Cardiac muscle cell (in vitro differentiated cells and primary cell): Measurements from ENCODE around the gene AMPD3. TPM values are rescaled to one million over a fixed set of nuclear protein-coding genes. Genes with fewer than 3 reads are reported as not detected.
A peak's percentile ranks its signal among the peaks of the same experiment; 100 is the strongest.

Experiments used
- DNase-seq, 2 donors: peaks; one replicate each; pipeline versions ENCODE4 v3.0.0 to v3.0.0-alpha.2; 2010 to 2017; ENCODE audit warnings: low read depth in 1 of 2, low spot score in 1 of 2
- H3K27ac ChIP-seq: fragments of 200-600 bp; sonication (generic); 2 replicates; pipeline ENCODE4 v1.5.1; 2016
- H3K27me3 ChIP-seq: fragments of 200-600 bp; sonication (generic); 2 replicates; pipeline ENCODE4 v1.6.0; 2016; ENCODE audit warnings: control low read depth
- H3K36me3 ChIP-seq: fragments of 200-600 bp; sonication (generic); 2 replicates; pipeline ENCODE4 v1.5.1; 2016; ENCODE audit warnings: control low read depth
- H3K4me1 ChIP-seq: fragments of 200-600 bp; sonication (generic); 2 replicates; pipeline ENCODE4 v1.8.1; 2017; ENCODE audit warnings: low read depth, mild to moderate bottlenecking, mixed run types
- H3K4me3 ChIP-seq: fragments of 200-600 bp; sonication (generic); 2 replicates; pipeline ENCODE4 v1.5.1; 2016; ENCODE audit warnings: mild to moderate bottlenecking
- H3K9me3 ChIP-seq: fragments of 200-600 bp; sonication (generic); 2 replicates; pipeline ENCODE4 v1.5.1; 2017; ENCODE audit warnings: low read depth, mild to moderate bottlenecking, control low read depth
- polyA plus RNA-seq: library from polyadenylated mRNA; unstranded; fragments of >200 nt; fragmentation: Nextera tagmentation; extraction: Ambion mirVana; gene quantifications from 2 replicates; pipeline ENCODE4 v1.2.1, GENCODE V29; 2016
- total RNA-seq: library from RNA; depleted of rRNA; stranded (reverse); fragments of >200 nt; gene quantifications from 2 replicates; pipeline ENCODE4 v1.2.3, GENCODE V29; 2016
- TF ChIP-seq, protein P1 (sequence below): IDR thresholded peaks from 2 replicates; pipeline ENCODE4 v1.5.1; 2012; ENCODE audit warnings: low read depth, mild to moderate bottlenecking, low read length

Gene AMPD3
- total and polyA plus RNA-seq, 2 experiments from 2014 or later, result 2.9 to 3.3 TPM

DNA sequence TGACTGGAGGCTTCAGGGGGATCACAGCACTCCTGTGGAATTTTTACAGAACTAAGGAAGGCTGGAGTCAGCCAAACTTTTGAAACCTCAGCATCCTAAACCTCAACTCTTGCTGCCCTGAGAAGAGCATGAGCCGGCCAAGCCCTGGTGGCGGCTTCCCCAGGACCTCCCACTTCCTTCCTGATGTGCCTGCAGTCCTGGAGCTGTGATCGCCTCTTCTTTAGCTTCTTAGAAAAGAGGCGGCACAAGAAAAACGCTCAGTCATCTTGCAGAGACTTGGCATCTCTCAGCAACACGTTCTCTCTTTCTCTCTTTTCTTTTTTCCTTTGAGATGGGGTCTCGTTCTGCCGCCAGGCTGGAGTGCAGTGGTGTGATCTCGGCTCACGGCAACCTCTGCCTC, 40.4 kb upstream of the AMPD3 start:
- H3K27me3 ChIP-seq, result peaks cover 44% of the 10 kb centered on the region
- H3K4me1 ChIP-seq, result no peaks in the 10 kb centered on the region
- no peaks in the 10 kb centered on the region for H3K9me3 ChIP-seq
- H3K27ac ChIP-seq, result no peak overlapping the region
- no peaks in the 10 kb centered on the region for H3K36me3 ChIP-seq
- H3K4me3 ChIP-seq, result no peak overlapping the region
- TF ChIP-seq, protein P1, sequence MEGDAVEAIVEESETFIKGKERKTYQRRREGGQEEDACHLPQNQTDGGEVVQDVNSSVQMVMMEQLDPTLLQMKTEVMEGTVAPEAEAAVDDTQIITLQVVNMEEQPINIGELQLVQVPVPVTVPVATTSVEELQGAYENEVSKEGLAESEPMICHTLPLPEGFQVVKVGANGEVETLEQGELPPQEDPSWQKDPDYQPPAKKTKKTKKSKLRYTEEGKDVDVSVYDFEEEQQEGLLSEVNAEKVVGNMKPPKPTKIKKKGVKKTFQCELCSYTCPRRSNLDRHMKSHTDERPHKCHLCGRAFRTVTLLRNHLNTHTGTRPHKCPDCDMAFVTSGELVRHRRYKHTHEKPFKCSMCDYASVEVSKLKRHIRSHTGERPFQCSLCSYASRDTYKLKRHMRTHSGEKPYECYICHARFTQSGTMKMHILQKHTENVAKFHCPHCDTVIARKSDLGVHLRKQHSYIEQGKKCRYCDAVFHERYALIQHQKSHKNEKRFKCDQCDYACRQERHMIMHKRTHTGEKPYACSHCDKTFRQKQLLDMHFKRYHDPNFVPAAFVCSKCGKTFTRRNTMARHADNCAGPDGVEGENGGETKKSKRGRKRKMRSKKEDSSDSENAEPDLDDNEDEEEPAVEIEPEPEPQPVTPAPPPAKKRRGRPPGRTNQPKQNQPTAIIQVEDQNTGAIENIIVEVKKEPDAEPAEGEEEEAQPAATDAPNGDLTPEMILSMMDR, result no peak
- peak in 1 of 2 donors; percentile 83 for DNase-seq

DNA sequence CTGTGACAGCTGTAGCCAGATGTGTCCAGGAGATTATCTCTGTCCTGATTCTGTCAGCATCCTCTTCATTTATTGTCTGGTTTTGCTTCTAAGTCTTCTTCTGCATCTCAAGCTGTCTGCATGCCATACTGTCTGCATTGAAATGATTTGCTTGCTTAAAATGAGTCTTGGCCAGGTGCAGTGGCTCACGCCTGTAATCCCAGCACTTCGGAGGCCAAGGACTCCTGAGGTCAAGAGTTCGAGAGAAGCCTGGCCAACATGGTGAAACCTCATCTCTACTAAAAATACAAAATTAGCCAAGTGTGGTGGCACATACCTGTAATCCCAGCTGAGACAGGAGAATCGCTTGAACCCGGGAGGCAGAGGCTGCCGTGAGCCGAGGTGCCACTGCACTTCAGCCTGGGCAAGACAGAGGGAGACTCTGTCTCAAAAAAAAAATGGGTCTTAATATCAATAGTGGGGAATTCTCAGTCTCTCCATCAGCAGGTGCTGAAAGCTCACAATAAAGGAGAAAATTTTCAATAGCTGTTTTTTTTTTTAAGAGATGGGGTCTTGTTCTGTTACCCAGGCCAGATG, 39.2 kb upstream of the AMPD3 start:
- DNase-seq, result no peak
- Histone ChIP-seq H3K27ac (no peak overlapping the region), H3K36me3 (no peaks in the 10 kb centered on the region), H3K4me1 (no peaks in the 10 kb centered on the region), H3K4me3 (no peak overlapping the region), H3K27me3 (peaks cover 40% of the 10 kb centered on the region), H3K9me3 (no peaks in the 10 kb centered on the region)
- TF ChIP-seq, protein P1, result no peak

GRCh38 chr11:10418259-10418949, 36.7 kb upstream of the AMPD3 start:
- DNase-seq, result peak in 1 of 2 donors; percentile 45
- Histone ChIP-seq H3K4me1 (no peaks in the 10 kb centered on the region), H3K27me3 (peaks cover 40% of the 10 kb centered on the region), H3K9me3 (no peaks in the 10 kb centered on the region), H3K36me3 (no peaks in the 10 kb centered on the region), H3K4me3 (no peak overlapping the region), H3K27ac (no peak overlapping the region)
- TF ChIP-seq, protein P1, result no peak

DNA sequence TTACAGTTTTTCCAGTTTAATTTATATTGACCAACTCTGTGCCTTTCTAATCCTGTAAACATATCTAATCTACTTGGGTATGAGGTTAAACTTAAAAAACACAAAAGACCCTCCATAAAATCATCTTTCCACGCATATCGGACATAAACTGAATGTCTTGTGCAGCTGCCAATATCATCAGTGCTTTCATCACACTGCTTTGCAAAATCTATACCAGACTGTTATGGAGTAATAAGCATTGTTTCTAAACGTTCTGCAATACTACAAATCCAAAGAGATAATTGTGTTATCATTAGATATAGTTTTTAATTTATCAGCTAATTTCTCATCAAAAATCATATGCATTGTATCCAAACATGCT, 36.1 kb upstream of the AMPD3 start:
- Histone ChIP-seq H3K9me3 (no peaks in the 10 kb centered on the region), H3K27me3 (peaks cover 37% of the 10 kb centered on the region), H3K36me3 (no peaks in the 10 kb centered on the region), H3K4me1 (no peaks in the 10 kb centered on the region), H3K27ac (no peak overlapping the region), H3K4me3 (no peak overlapping the region)
- DNase-seq, result no peak
- TF ChIP-seq, protein P1, result no peak

DNA sequence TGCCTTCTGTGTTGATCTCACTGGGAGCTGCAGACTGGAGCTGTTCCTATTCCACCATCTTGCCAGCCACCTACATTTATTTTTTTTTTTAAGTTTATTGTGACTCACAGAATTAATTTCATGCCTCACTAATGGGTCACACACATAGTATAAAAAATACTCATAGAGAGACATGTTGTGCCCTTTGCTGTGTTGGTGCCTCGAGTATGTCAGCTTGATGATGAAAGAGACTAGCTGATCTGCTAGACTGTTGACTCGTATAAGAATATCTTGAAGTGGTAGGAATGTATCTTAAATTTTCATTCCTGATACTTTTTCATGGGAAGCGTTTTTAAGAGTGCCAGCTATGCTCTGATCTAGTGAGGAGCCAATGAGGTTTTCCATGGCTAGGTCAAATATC, 28.6 kb upstream of the AMPD3 start:
- H3K4me1 ChIP-seq, result no peaks in the 10 kb centered on the region
- no peaks in the 10 kb centered on the region for H3K27me3 ChIP-seq
- no peaks in the 10 kb centered on the region for H3K9me3 ChIP-seq
- no peak overlapping the region for H3K4me3 ChIP-seq
- TF ChIP-seq, protein P1, result no peak
- H3K27ac ChIP-seq, result no peak overlapping the region
- no peak for DNase-seq
- H3K36me3 ChIP-seq, result no peaks in the 10 kb centered on the region
